ENCODE results near the gene GLG1.
"Not testable (repeated sequence)": the region's sequence is repeated elsewhere in the genome, so short reads cannot be mapped to it uniquely, and the experiment has no call there.

Gene GLG1

DNA sequence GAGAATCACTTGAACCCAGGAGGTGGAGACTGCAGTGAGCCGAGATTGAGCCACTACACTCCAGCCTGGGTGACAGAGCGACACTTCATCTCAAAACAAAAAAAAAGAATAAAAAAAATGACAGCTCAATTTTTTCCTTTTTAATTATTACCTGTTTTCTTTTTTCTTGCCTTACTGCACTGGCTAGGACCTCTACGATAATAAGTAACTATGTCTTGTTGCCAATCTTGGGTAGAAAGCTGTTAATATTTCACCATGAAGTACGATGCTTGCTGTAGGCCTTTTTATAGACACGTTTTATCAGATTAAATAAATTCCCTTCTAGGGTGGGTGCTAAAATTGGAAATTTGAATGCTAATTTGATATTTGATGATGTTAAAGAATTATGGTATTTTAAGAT, 82.8 kb downstream of the GLG1 start:
- no peak for TF ChIP-seq CTCF (IDR thresholded peaks at IDR 0.05)
- H3K4me1 Mint-ChIP-seq, result no peaks in the 10 kb centered on the region
- H3K4me3 Mint-ChIP-seq, result no peak overlapping the region
- no peak for DNase-seq
- H3K27me3 Mint-ChIP-seq (ENCODE audit: low read depth, poor library complexity), result no peaks in the 10 kb centered on the region
- peaks cover 28% of the 10 kb centered on the region for H3K9me3 Mint-ChIP-seq
- H3K27ac Mint-ChIP-seq, result no peak overlapping the region
- H3K36me3 Mint-ChIP-seq (ENCODE audit: low read depth), result peaks cover 84% of the 10 kb centered on the region

DNA sequence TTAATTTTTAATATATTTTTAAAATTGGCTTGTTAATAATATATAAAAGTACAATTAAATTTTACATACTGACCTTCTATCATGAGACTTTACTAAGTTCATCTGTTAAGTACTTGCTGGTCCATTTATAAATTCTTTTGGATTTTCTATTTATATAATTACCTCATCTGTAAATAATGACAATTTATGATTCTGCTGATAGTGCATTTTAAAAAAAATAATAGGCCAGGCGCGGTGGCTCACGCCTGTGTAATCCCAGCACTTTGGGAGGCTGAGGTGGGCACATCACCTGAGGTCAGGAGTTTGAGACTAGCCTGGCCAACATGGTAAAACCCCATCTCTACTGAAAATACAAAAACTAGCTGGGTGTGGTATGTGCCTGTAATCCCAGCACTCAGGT, 83.2 kb downstream of the GLG1 start:
- H3K4me3 Mint-ChIP-seq, result not testable (repeated sequence)
- Mint-ChIP-seq H3K9me3 (peaks cover 31% of the 10 kb centered on the region), H3K36me3 (ENCODE audit: low read depth) (peaks cover 84% of the 10 kb centered on the region)

GRCh38 chr16:74522160-74522559, 84.8 kb downstream of the GLG1 start:
- peaks cover 85% of the 10 kb centered on the region for H3K36me3 Mint-ChIP-seq (ENCODE audit: low read depth)
- no peak for TF ChIP-seq CTCF (IDR thresholded peaks at IDR 0.05)

More for the DNA sequence above, 83.2 kb downstream of the GLG1 start:
- H3K27me3 Mint-ChIP-seq (ENCODE audit: low read depth, poor library complexity); H3K27ac Mint-ChIP-seq; H3K4me1 Mint-ChIP-seq; DNase-seq: not testable (repeated sequence)

GRCh38 chr16:74521691-74522090, 85.2 kb downstream of the GLG1 start:
- H3K27ac Mint-ChIP-seq, result peak overlapping the region; percentile 4
- peaks cover 44% of the 10 kb centered on the region for H3K9me3 Mint-ChIP-seq
- peaks cover 84% of the 10 kb centered on the region for H3K36me3 Mint-ChIP-seq (ENCODE audit: low read depth)
- no peaks in the 10 kb centered on the region for H3K27me3 Mint-ChIP-seq (ENCODE audit: low read depth, poor library complexity)
- H3K4me1 Mint-ChIP-seq, result no peaks in the 10 kb centered on the region
- no peak for DNase-seq
- no peak overlapping the region for H3K4me3 Mint-ChIP-seq
- no peak for TF ChIP-seq CTCF (IDR thresholded peaks at IDR 0.05)

More at GRCh38 chr16:74522160-74522559, 84.8 kb downstream of the GLG1 start:
- Mint-ChIP-seq H3K9me3 (peaks cover 42% of the 10 kb centered on the region), H3K4me1 (no peaks in the 10 kb centered on the region), H3K4me3 (no peak overlapping the region), H3K27ac (peak overlapping the region; percentile 55), H3K27me3 (ENCODE audit: low read depth, poor library complexity) (no peaks in the 10 kb centered on the region)
- DNase-seq, result no peak

DNA sequence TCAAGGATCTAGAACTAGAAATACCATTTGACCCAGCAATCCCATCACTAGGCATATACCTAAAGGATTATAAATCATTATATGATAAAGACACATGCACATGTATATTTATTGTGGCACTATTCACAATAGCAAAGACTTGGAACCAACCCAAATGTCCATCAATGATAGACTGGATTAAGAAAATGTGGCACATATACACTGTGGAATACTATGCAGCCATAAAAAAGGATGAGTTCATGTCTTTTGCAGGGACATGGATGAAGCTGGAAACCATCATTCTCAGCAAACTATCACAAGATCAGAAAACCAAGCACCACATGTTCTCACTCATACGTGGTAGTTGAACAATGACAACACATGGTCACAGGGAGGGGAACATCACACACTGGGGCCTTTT, 88.0 kb downstream of the GLG1 start:
- not testable (repeated sequence) for H3K4me3 Mint-ChIP-seq; H3K4me1 Mint-ChIP-seq; DNase-seq; H3K27ac Mint-ChIP-seq; H3K27me3 Mint-ChIP-seq (ENCODE audit: low read depth, poor library complexity)
- peaks cover 57% of the 10 kb centered on the region for H3K9me3 Mint-ChIP-seq
- H3K36me3 Mint-ChIP-seq (ENCODE audit: low read depth), result peaks cover 89% of the 10 kb centered on the region

DNA sequence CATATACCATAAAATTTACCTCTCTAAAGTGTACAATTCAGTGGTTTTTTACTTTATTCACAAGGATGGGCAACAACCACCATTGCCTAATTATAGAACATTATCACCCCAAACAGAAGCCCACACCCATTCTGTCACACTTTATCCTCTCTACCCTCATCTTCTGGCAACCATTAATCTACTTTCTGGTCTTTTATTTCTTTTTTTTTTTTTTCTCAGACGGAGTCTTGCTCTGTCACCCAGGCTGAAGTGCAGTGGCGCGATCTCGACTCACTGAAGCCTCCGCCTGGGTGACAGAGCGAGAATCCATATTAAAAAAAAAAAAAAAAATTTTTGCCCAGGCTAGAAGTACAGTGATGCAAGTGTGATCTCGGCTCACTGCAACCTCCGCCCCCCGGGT, 95.0 kb downstream of the GLG1 start:
- Mint-ChIP-seq H3K4me1 (no peaks in the 10 kb centered on the region), H3K27ac (no peak overlapping the region), H3K9me3 (peaks cover 44% of the 10 kb centered on the region), H3K4me3 (no peak overlapping the region), H3K27me3 (ENCODE audit: low read depth, poor library complexity) (no peaks in the 10 kb centered on the region), H3K36me3 (ENCODE audit: low read depth) (peaks cover 74% of the 10 kb centered on the region)
- TF ChIP-seq CTCF (IDR thresholded peaks at IDR 0.05), result no peak
- no peak for DNase-seq

DNA sequence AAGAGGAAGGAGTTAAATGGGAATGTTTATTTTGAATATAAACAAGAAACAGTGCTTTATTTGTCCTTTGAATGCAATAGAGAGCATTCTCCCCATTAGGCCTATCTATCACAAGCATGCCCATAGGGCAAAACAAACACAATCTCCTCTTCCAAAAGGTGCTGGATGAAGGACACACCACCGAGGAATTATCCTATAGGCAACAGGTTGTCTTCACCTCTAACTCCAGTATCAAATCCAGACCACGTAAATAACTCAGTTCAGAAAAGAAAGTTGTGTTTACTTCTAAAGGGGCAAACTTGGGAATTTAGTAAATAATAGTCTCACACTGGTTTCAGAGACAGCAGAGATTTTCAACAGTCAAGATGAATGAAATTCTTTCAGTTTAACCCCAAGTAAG, 101.9 kb downstream of the GLG1 start:
- Mint-ChIP-seq H3K9me3 (no peaks in the 10 kb centered on the region), H3K36me3 (ENCODE audit: low read depth) (peaks cover 47% of the 10 kb centered on the region), H3K27ac (peak overlapping the region; percentile 44), H3K4me3 (no peak overlapping the region), H3K27me3 (ENCODE audit: low read depth, poor library complexity) (no peaks in the 10 kb centered on the region), H3K4me1 (peaks cover 35% of the 10 kb centered on the region)
- no peak for TF ChIP-seq CTCF (IDR thresholded peaks at IDR 0.05)
- DNase-seq, result no peak
